Sigmoid colon (tissue), 4 donors: ENCODE results near the gene PIGM.

Experiments
- CTCF ChIP-seq, 4 experiments: fragments of 450-650 bp in 3 of 4; fragments of 200-600 bp in 1 of 4; IDR thresholded peaks; one replicate each; pipeline ENCODE4 v1.5.1; 2016 to 2019; ENCODE audit warnings: antibody characterized with exemption in 4 of 4, mild to moderate bottlenecking in 3 of 4, moderate library complexity in 2 of 4
- EP300 ChIP-seq, 4 donors: sonication (generic); formaldehyde crosslinking; IDR thresholded peaks; one replicate each; pipeline ENCODE4 v1.6.1; 2017; ENCODE audit warnings: antibody characterized with exemption in 4 of 4
- POLR2AphosphoS5 ChIP-seq, 4 donors: sonication (generic); formaldehyde crosslinking; IDR thresholded peaks; one replicate each; pipeline ENCODE4 v1.6.1; 2017; ENCODE audit warnings: antibody characterized with exemption in 4 of 4

GRCh38 chr1:159982280-159982679 lies 49.5 kb downstream of the PIGM start:
- TF ChIP-seq CTCF (IDR thresholded peaks at IDR 0.05) (no peak), POLR2AphosphoS5 (IDR thresholded peaks at IDR 0.05) (no peak), EP300 (IDR thresholded peaks at IDR 0.05) (no peak)
